Esophagus squamous epithelium (tissue), 4 donors: Measurements from ENCODE around the gene ZNF654.

ENCODE experiments used
- POLR2A ChIP-seq, 4 donors: fragments of 450-650 bp; IDR thresholded peaks; one replicate each; pipeline ENCODE4 v1.6.1; 2017; ENCODE audit warnings: antibody characterized with exemption in 4 of 4, mild to moderate bottlenecking in 4 of 4, moderate library complexity in 3 of 4
- TF ChIP-seq, protein P1 (sequence below), 6 experiments: fragments of 450-650 bp in 4 of 6; fragments of 200-600 bp in 2 of 6; sonication (generic) in 2 of 6; IDR thresholded peaks; one replicate each; pipeline ENCODE4 v1.5.1; 2016 to 2019; ENCODE audit warnings: antibody characterized with exemption in 6 of 6, mild to moderate bottlenecking in 4 of 6, moderate library complexity in 4 of 6

DNA sequence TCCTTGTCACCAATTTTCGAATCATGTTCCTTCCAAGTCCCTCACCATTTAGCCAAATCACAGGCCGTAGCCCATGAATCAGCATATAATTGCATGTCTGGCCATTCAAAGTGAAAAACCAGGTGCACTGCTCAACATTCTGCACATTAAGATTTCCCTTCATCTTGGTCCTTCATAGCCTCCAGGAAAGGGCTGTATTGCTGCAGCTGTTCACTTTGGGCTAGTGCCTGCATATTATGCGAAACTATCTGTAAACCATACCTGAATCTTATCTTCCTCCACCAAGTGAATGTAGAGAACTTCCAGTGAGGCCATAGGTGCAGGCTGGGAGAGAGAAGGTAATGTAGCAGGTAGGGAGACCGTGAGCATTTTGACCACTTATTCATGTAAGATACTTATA lies 18.5 kb upstream of the ZNF654 start:
- TF ChIP-seq POLR2A (IDR thresholded peaks at IDR 0.05): no peak
- TF ChIP-seq, protein P1, sequence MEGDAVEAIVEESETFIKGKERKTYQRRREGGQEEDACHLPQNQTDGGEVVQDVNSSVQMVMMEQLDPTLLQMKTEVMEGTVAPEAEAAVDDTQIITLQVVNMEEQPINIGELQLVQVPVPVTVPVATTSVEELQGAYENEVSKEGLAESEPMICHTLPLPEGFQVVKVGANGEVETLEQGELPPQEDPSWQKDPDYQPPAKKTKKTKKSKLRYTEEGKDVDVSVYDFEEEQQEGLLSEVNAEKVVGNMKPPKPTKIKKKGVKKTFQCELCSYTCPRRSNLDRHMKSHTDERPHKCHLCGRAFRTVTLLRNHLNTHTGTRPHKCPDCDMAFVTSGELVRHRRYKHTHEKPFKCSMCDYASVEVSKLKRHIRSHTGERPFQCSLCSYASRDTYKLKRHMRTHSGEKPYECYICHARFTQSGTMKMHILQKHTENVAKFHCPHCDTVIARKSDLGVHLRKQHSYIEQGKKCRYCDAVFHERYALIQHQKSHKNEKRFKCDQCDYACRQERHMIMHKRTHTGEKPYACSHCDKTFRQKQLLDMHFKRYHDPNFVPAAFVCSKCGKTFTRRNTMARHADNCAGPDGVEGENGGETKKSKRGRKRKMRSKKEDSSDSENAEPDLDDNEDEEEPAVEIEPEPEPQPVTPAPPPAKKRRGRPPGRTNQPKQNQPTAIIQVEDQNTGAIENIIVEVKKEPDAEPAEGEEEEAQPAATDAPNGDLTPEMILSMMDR (IDR thresholded peaks at IDR 0.05): no peak
